ENCODE results near the gene AGPAT4.

The AGPAT4 gene

DNA sequence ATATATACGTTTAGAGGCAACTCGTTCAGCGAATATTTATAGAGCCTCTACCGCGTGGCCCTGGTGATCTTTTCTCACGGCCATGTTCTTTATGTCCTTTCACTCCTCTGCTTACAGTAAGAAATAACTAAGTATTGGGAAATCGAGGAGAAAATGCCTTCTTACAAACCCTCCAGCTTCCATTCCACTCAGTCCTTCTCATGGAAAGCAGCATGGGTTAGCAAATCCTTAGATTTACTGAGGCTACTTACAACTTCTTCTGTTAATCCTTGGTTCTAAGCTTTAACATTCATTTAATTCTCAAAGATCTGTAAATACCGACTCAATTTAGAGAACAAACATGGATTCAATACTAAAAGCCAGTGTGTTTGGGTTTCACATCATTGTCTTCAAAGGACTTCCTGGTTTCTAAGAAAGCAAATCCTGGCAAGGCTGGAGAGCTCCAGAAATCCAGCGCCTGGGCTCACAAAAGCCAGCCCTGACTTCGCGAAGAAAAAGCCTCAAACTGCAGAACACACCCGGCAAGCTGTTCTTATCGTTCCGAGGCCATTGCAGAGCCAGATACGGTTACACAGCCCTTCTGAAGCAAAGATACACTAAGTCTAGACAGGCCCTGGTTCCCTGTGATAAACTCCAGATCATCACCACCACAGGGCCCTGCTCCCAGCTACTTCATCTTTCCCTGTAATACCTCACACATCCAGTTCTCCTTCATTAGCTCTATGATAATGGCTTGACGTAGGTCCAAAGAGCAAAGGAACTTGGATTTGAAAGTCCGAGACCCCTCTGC lies 19.2 kb downstream of the AGPAT4 start:
- no peak for DNase-seq

DNA sequence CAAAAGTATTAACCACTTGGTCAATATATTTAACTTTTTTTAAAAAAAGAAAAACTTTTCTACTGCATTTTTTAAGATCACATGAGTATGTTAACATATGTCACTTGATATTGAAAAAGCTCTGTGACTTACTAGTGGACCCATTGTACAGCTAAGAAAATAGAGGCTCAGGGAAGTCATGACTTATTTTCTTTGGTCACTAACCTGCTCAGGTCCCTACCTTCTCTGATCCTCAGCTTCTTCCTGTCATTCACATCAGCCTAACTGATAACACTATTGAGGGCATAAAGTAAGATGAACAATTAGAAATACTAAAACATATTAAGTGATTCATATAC lies 19.8 kb downstream of the AGPAT4 start:
- DNase-seq: no peak

GRCh38 chr6:161251345-161251744 lies 22.5 kb downstream of the AGPAT4 start:
- DNase-seq: no peak

- no peak for DNase-seq
Measured at GRCh38 chr6:161249327-161249726, 24.5 kb downstream of the AGPAT4 start.

GRCh38 chr6:161246725-161247124 lies 27.1 kb downstream of the AGPAT4 start:
- DNase-seq: no peak

- DNase-seq: no peak
Measured at GRCh38 chr6:161245363-161245762, 28.5 kb downstream of the AGPAT4 start.

DNA sequence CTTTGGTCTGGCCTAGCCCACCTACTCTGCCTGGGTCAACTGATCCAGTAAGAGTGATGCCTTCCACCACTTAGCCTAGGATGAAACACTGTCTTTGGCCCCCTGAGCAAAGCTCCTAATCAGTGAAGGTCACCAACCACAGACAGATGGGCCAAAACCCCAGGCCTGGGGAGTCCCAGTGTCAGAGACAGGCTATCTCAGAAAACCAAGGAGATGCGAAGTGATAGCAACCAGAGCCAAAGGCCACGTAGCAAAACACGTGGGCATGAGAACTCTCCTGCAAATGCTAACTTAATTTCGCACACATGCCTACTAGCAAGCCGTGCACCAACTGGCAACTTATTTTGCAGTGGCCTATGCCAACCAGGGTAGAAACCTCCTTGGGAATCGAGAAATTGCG lies 29.1 kb downstream of the AGPAT4 start:
- no peak for DNase-seq

DNA sequence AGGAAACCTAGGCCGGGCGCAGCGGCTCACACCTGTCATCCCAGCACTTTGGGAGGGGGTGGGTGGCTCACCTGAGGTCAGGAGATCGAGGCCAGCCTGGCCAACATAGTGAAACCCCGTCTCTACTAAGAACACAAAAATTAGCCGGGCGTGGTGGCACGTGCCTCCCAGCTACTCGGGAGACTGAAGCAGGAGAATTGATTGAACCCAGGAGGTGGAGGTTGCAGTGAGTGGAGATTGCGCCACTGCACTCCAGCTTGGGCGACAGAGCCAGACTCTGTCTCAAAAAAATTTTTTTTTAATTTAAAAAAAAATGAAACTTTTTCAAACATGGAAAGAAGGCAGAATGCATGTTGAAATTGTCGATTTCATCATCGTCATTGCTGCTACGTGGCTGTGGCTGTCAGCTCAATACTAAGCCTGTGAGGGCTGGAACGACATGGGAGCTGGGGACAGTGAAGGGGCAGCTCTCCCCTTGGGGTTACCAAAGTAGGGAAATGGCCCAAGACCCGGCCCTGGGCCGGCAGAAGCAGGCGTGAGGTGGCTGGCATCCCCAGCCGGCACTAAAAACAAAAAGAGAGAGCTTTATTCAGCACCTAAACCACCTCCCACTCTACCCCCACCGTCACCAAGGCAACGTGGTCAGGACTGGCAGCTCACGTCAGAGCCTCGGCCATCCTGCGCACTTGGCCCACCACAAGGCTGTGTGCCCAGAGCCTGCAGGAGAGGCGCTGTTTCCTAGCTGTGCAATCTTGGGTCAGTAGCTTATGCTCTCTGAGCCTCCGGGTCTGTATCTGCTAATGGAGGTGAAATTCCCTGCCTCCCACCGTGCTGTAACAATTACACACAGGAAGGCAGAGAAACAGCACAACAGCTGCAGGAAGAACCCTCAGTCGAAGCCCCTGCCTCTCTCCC lies 30.8 kb downstream of the AGPAT4 start:
- no peak for DNase-seq

GRCh38 chr6:161242113-161242512 lies 31.7 kb downstream of the AGPAT4 start:
- DNase-seq: no peak

DNA sequence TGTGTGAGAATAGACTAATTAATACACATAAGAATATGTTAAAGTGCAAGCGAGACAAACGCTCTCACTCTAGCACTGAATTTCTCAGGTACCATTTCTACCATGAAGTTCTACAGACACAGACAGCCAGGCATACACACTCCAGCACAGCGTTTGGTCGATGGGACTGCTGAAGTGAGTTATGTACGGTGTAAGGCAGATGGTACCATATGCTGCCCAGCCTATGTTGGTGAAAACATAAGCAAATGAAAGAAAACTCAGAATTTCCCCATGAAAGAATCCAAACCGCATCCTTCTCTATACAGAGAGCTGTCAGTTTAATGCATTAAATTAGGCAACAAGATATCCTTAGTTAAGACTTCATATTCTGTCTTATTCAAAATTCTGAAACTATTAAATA lies 34.9 kb downstream of the AGPAT4 start:
- no peak for DNase-seq

DNA sequence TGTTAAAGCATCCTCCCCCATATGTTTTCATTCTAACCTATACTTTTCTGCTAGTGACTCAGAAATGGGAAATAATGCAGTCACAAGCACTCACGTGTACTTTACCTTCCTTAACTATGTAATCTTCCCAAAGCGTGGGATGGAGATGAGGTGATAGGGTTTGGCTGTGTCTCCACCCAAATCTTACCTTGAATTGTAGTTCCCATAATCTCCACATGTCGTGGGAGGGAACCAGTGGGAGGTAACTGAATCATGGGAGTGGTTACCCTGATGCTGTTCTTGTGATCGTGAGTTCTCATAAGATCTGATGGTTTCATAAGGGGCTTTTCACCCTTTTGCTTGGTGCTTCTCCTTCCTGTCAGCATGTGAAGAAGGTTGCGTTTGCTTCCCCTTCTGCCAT lies 35.4 kb downstream of the AGPAT4 start:
- DNase-seq: no peak

- no peak for DNase-seq
Measured at GRCh38 chr6:161238081-161238480, 35.8 kb downstream of the AGPAT4 start.

DNA sequence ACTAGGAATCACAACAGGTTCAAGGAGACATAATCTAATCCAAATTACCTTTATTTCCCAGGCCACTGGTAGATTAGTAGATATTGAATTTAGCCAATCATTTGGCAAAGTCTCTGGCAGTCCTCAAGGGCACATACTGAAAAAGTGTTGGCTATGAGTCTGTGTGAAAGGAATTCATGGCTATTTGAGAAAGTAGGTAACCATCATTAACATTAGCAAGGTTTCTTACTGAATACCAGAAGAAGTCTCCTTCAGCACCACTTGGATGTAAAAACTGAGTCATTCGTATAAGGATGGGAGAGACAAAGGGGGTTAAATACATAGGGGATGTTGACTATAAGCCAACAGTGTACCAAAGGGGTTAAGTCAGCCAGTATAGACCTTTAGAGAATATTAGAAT lies 36.7 kb downstream of the AGPAT4 start:
- no peak for DNase-seq

DNA sequence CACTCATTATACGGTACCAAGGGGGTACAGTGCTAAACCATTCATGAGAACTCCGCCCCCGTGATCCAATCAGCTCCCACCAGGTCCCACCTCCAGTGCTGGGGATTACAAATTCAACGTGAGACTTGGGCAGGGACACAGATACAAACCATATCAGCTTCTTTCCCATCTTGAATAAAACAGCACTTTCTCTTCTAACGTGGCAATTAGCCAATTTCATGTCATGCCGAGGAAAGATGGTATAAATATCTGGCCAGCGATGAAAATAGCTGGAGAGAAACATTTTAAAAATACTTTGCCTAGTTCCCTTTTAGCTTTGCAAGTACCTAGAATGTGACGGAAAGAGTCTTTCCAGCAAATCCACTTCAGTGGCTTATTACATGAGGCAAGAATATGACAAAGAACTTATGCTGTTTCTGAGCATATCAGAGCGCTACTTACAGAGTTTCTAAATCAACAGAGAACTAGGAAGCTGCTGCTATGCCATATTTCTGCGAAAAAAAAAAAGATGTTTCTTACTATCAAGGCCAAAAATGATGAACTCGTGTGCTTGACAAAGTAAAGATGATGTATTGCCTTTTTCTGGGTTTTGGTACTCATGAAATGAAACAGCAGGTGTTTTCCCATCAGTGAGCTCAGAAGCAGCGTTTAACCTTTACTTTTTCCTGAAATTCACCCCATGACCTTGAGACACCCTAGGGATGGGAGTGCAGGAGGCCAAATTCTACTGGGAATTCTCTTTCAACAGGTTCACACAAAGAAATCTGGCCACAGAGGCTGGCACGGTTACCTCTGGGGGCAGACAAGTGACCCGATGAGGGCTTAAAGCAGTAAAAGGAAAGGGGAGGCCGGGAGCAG lies 37.9 kb downstream of the AGPAT4 start:
- DNase-seq: no peak

GRCh38 chr6:161233986-161234661 lies 39.7 kb downstream of the AGPAT4 start:
- DNase-seq: no peak

- DNase-seq: no peak
Measured at GRCh38 chr6:161232467-161232866, 41.4 kb downstream of the AGPAT4 start.

DNA sequence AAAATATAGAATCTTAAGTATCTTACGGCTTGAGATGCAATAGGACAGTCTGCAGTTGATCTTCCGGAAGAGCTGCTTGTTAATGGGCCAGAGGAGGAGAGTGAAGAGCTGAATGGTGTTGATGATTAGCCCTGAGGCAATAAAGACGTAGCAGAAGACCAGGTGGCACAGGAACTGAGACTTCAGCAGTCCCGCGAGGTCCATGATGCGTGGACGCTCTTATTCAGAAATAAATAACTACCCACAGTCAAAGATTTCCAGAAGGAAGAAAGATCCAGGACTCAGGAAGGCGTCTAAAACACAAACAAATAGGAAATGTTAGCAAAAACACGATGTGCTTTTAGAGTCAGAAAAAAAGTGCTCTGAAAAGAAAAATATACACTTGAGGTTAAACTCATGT lies 41.9 kb downstream of the AGPAT4 start:
- no peak for DNase-seq

- DNase-seq: no peak
Measured at GRCh38 chr6:161230339-161230738, 43.5 kb downstream of the AGPAT4 start.

DNA sequence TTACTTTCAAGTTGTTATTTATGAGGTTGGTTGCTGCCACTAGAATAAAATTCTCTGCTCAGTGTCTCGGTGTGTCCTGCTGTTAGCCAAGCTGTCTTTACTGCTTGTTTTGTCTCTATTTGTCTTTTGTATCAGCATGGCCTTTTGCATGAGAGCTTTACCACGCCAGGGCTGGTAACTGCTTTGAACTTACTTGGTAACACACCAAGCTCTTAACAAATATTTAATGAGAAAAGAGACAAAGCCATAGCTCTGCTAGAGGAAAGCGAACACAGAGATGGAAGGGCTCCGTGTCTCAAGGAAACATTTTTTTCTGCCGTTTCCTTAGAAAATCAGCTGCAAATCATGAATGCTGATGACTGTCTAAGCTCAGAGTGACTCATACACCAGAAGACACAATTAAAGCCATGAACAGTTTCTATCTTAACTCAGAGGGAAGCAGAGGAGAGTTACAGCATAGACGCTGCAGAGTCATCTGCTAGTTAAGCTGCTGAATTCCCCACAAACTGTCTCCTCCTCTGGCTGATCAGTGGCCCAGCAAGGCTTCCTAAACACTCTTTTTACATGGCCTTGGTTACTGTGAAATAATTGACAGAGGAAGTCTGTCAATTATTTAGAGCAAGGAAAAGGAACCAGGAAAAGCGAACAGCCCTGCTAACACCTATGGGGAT lies 44.8 kb downstream of the AGPAT4 start:
- DNase-seq: no peak

DNA sequence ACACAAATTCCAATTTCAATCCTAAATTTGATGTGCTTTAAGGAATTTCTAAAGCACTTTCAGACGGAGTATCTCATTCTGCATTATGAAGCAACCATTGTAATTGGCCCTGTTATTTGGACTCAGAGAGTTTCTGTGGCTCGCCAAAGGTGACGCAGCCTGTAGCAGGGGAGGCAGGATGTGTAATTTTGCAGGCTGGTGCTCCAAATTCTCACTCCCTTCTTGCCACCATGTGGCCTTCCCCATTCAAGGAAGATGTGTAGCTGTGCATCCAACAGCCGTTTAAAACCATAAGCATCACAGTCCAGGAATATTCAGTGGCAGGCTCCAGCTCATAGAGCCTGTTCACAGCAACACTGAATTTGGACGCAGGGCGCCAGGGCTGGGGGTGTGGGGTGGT lies 45.8 kb downstream of the AGPAT4 start:
- no peak for DNase-seq

DNA sequence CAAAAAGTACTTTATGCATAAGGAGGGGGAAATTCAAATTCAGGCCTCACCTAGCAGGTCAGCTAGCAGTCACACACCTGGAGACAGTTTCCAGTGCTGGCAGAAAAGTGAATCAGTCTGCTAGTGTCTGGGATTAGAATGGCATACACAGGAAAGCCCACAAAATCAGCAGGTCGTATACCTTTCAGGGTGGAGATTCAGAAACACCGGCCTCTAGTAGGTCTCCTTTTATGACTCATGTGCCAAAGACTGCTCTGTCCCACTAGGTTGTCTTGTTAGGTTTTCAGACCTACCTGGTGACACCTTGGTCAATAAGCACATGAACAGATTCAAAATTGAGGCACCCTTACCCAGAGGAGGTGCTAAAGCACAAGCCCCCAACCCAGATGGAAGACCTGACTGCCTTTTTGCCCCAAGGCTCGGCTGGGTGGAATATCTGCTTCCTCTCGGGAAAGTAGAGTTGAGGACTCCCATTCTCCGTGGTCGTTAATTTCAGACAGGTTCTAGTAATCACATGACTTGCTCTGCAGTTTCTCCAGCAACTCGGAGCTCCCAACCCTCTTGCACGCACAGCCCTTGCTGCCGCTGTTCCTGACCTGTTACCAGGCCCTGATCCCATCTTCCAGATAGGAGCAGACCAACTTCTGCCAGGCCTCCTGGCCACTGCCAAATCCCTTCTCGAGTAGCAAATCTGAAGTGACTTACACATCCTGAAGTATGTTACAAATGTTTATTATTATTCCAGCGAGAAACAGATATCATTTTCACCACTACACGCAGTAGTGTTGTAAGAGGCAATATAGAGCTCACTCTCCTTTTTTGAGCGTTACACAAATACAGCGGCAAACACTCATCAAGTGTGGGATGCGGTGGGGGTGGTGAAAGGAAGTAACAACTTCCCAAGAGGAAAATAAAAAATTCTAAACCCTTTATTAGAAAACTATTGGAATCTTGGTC lies 46.6 kb downstream of the AGPAT4 start:
- DNase-seq: no peak
